GM12878 (cell line): ENCODE measurements around the gene MTMR6.

Source experiments
- ASH2L ChIP-seq: fragments of 300-600, 200-600 bp; sonication (generic); IDR thresholded peaks from 2 replicates; pipeline ENCODE4 v1.6.1; 2017; ENCODE audit warnings: low read depth, mild to moderate bottlenecking, borderline replicate concordance
- EZH2 ChIP-seq: IDR thresholded peaks from 2 replicates; pipeline ENCODE4 v1.6.1; 2012; ENCODE audit warnings: low read depth, mild to moderate bottlenecking, control low read depth, inconsistent platforms, low read length, borderline replicate concordance; ENCODE audit not compliant: control insufficient read depth
- FOXM1 ChIP-seq: IDR thresholded peaks from 2 replicates; pipeline ENCODE4 v1.6.1; 2012; ENCODE audit warnings: low read depth, mild to moderate bottlenecking, inconsistent platforms, low read length, moderate library complexity
- JUNB ChIP-seq: IDR thresholded peaks from 2 replicates; pipeline ENCODE4 v1.6.1; 2016; ENCODE audit warnings: antibody characterized with exemption, mild to moderate bottlenecking
- KDM1A ChIP-seq: fragments of 200-600 bp; sonication (generic); IDR thresholded peaks from 2 replicates; pipeline ENCODE4 v1.6.1; 2016; ENCODE audit warnings: borderline replicate concordance
- LARP7 ChIP-seq: fragments of 450-650 bp; IDR thresholded peaks from 2 replicates; pipeline ENCODE4 v1.6.1; 2017; ENCODE audit warnings: mild to moderate bottlenecking
- POLR2A ChIP-seq: IDR thresholded peaks from 2 replicates; pipeline ENCODE4 v1.6.1; 2011; ENCODE audit warnings: low read depth, mild to moderate bottlenecking, low read length
- RAD21 ChIP-seq: IDR thresholded peaks from 2 replicates; pipeline ENCODE4 v1.6.1; 2011; ENCODE audit warnings: mild to moderate bottlenecking, low read depth, low read length, moderate library complexity; ENCODE audit not compliant: insufficient read depth
- TAF1 ChIP-seq: IDR thresholded peaks from 2 replicates; pipeline ENCODE4 v1.6.1; 2011; ENCODE audit warnings: mild to moderate bottlenecking, low read depth, low read length, borderline replicate concordance
- ZBTB11 ChIP-seq: fragments of 450-650 bp; formaldehyde crosslinking; IDR thresholded peaks from 2 replicates; pipeline ENCODE4 v1.5.0; 2022; ENCODE audit warnings: mild to moderate bottlenecking, missing genetic modification characterization
- TF ChIP-seq, protein P1 (sequence below): fragments of 450-650 bp; IDR thresholded peaks from 2 replicates; pipeline ENCODE4 v1.6.1; 2017; ENCODE audit warnings: mild to moderate bottlenecking
- TF ChIP-seq, protein P2 (sequence below), 3 experiments: IDR thresholded peaks in 2 of 3; conservative IDR thresholded peaks in 1 of 3; 2 replicates each; pipeline ENCODE4 v1.5.1; 2011; ENCODE audit warnings: low read depth in 3 of 3, low read length in 3 of 3, mild to moderate bottlenecking in 3 of 3, control low read depth in 2 of 3, moderate library complexity in 2 of 3, inconsistent platforms in 1 of 3, mixed read lengths in 1 of 3; ENCODE audit not compliant: control insufficient read depth in 2 of 3, insufficient read depth in 1 of 3; ENCODE audit errors: extremely low read depth in 1 of 3

DNA sequence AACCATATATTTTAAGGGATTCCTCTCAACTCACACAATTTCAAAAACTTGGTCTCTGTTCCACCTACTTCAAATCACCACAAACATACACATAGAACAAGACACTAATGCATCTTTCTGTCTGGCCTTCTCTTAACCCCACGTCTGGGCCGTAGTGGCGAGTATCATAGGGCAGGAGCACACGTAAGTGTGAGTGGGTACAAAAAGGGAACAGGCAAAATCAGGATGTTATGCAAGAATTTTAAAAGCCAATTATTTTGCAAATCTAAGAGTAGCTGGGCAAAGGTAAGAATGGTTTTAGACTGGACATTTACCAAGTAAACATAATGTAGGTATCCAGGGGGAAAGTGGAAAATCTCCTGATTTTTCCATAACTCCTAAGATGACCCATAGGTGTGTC is 35.1 kb downstream of the MTMR6 start:
- TF ChIP-seq FOXM1 (no peak), TAF1 (no peak), ZBTB11 (CRISPR knock-in tag) (no peak), EZH2 (no peak), POLR2A (no peak), JUNB (no peak), LARP7 (no peak), KDM1A (no peak), ASH2L (no peak), RAD21 (no peak)
- TF ChIP-seq, protein P1, sequence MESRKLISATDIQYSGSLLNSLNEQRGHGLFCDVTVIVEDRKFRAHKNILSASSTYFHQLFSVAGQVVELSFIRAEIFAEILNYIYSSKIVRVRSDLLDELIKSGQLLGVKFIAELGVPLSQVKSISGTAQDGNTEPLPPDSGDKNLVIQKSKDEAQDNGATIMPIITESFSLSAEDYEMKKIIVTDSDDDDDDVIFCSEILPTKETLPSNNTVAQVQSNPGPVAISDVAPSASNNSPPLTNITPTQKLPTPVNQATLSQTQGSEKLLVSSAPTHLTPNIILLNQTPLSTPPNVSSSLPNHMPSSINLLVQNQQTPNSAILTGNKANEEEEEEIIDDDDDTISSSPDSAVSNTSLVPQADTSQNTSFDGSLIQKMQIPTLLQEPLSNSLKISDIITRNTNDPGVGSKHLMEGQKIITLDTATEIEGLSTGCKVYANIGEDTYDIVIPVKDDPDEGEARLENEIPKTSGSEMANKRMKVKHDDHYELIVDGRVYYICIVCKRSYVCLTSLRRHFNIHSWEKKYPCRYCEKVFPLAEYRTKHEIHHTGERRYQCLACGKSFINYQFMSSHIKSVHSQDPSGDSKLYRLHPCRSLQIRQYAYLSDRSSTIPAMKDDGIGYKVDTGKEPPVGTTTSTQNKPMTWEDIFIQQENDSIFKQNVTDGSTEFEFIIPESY = no peak
- TF ChIP-seq, protein P2, sequence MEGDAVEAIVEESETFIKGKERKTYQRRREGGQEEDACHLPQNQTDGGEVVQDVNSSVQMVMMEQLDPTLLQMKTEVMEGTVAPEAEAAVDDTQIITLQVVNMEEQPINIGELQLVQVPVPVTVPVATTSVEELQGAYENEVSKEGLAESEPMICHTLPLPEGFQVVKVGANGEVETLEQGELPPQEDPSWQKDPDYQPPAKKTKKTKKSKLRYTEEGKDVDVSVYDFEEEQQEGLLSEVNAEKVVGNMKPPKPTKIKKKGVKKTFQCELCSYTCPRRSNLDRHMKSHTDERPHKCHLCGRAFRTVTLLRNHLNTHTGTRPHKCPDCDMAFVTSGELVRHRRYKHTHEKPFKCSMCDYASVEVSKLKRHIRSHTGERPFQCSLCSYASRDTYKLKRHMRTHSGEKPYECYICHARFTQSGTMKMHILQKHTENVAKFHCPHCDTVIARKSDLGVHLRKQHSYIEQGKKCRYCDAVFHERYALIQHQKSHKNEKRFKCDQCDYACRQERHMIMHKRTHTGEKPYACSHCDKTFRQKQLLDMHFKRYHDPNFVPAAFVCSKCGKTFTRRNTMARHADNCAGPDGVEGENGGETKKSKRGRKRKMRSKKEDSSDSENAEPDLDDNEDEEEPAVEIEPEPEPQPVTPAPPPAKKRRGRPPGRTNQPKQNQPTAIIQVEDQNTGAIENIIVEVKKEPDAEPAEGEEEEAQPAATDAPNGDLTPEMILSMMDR (IDR thresholded peaks at IDR 0.05 in 2 of 3, conservative IDR thresholded peaks at IDR 0.05 in 1 of 3; ENCODE audit: control insufficient read depth in 2 of 3, extremely low read depth in 1 of 3, insufficient read depth in 1 of 3, low read depth in 3 of 3, low read length in 3 of 3) = no peak
